PFSK-1 (cell line): ENCODE data around the gene TMEM45A.

Experiments
- FOXP2 ChIP-seq: optimal IDR thresholded peaks from 2 replicates; pipeline ENCODE3; 2011; ENCODE audit warnings: borderline replicate concordance, control low read depth, inconsistent platforms; ENCODE audit not compliant: insufficient read depth; ENCODE audit errors: extremely low read length, extremely low read depth
- POLR2AphosphoS5 ChIP-seq: IDR thresholded peaks from 2 replicates; pipeline ENCODE4 v1.6.1; 2012; ENCODE audit warnings: low read depth, mild to moderate bottlenecking, control low read depth, low read length, moderate library complexity
- REST ChIP-seq, 2 experiments: IDR thresholded peaks; 2 replicates each; pipeline versions ENCODE4 v1.6.1 to v1.8.0; 2011 to 2012; ENCODE audit warnings: low read depth in 2 of 2, low read length in 2 of 2, control low read depth in 1 of 2, inconsistent platforms in 1 of 2, mild to moderate bottlenecking in 1 of 2, moderate library complexity in 1 of 2; ENCODE audit not compliant: insufficient read depth in 1 of 2
- TAF1 ChIP-seq: IDR thresholded peaks from 2 replicates; pipeline ENCODE4 v1.6.1; 2012; ENCODE audit warnings: low read length, control low read depth, borderline replicate concordance; ENCODE audit not compliant: insufficient read depth

- TF ChIP-seq TAF1, result no peak
- TF ChIP-seq POLR2AphosphoS5, result no peak
- no peak for TF ChIP-seq FOXP2
- TF ChIP-seq REST (IDR thresholded peaks at IDR 0.05; ENCODE audit: insufficient read depth in 1 of 2, low read depth in 2 of 2, low read length in 2 of 2), result no peak
These were observed 82.1 kb downstream of the TMEM45A start for GRCh38 chr3:100574536-100574935.
